Activated T-helper 1 cell treated with anti-CD3 and anti-CD28 coated beads, Interleukin-12 subunit alpha, Interleukin-12 subunit beta, Interleukin-2, Interleukin-4 antibody, amounts not matched to agents 30 ng/mL and 10 ng/mL and 1 ng/mL, durations not matched to agents 14 hours and 24 hours and 36 hours (primary cell): Measurements from ENCODE around the gene KIFC1. TPM values are rescaled to one million over a fixed set of nuclear protein-coding genes. Genes with fewer than 3 reads are reported as not detected.

Source experiments
- DNase-seq: peaks from one replicate; pipeline ENCODE4 v3.0.0; 2021; ENCODE audit warnings: low spot score
- H3K27ac Mint-ChIP-seq: one replicate; pipeline ENCODE4 v1.8.0; 2021; ENCODE audit warnings: mild to moderate bottlenecking, mixed read lengths
- H3K27me3 Mint-ChIP-seq: one replicate; pipeline ENCODE4 v1.8.0; 2022; ENCODE audit warnings: mild to moderate bottlenecking, moderate library complexity, mixed read lengths; ENCODE audit not compliant: insufficient read depth
- H3K36me3 Mint-ChIP-seq: one replicate; pipeline ENCODE4 v1.8.0; 2021; ENCODE audit warnings: low read depth, mixed read lengths
- H3K4me1 Mint-ChIP-seq: one replicate; pipeline ENCODE4 v1.8.0; 2021; ENCODE audit warnings: low read depth, mixed read lengths
- H3K4me3 Mint-ChIP-seq: one replicate; pipeline ENCODE4 v1.8.0; 2021; ENCODE audit warnings: mild to moderate bottlenecking, moderate library complexity, mixed read lengths
- H3K9me3 Mint-ChIP-seq: one replicate; pipeline ENCODE4 v1.8.0; 2021; ENCODE audit warnings: mixed read lengths
- intact Hi-C: fragments of 100-400 bp; cut with micrococcal nuclease; formaldehyde crosslinking; loops from one replicate; pipeline ENCODE4 v1.15.1; 2024
- total RNA-seq: library from RNA; stranded (reverse); gene quantifications from 2 replicates; pipeline ENCODE4 v1.2.3, GENCODE V29; 2022

The KIFC1 gene
- total RNA-seq, 1 donor from 2014 or later: 59.6 TPM

GRCh38 chr6:33417128-33417902 is 25.7 kb downstream of the KIFC1 start:
- DNase-seq: no peak

GRCh38 chr6:33417903-33418689 is 26.5 kb downstream of the KIFC1 start, which contains the start of gene CUTA:
TSS of gene CUTA (minus strand) at chr6:33418107. CDS start at chr6:33418000, 107 bp downstream.
- Mint-ChIP-seq H3K4me3 (peak within 1 kb of the TSS; percentile 95), H3K27ac (peak within 1 kb of the TSS; percentile 96), H3K27me3 (no peaks in the 10 kb centered on the region), H3K9me3 (no peaks in the 10 kb centered on the region), H3K36me3 (peaks cover 29% of the 10 kb centered on the region), H3K4me1 (peaks cover 70% of the 10 kb centered on the region)
- intact Hi-C loops: loop anchor here (1.0 to 10.0 kb wide), 12 partner anchors 8 to 1797 kb away; partner anchors contain the start of genes AGPAT1, BRD2, KIFC1 and LEMD2
- peak; percentile 98 for DNase-seq

More at GRCh38 chr6:33417128-33417902, 25.7 kb downstream of the KIFC1 start:
- Mint-ChIP-seq H3K27me3 (no peaks in the 10 kb centered on the region), H3K36me3 (peaks cover 29% of the 10 kb centered on the region), H3K9me3 (no peaks in the 10 kb centered on the region), H3K4me3 (peak overlapping the region; percentile 95), H3K27ac (peak overlapping the region; percentile 96), H3K4me1 (peaks cover 73% of the 10 kb centered on the region)
- intact Hi-C loops: loop anchor here (2.0 to 10.0 kb wide), 5 partner anchors 13 to 1243 kb away; partner anchors contain the start of genes AGPAT1, BRD2, LEMD2 and PSMB8

GRCh38 chr6:33418690-33419291 is 27.2 kb downstream of the KIFC1 start:
- H3K27me3 Mint-ChIP-seq: no peaks in the 10 kb centered on the region
- H3K36me3 Mint-ChIP-seq: peaks cover 31% of the 10 kb centered on the region
- H3K4me3 Mint-ChIP-seq: peak overlapping the region; percentile 95
- peaks cover 70% of the 10 kb centered on the region for H3K4me1 Mint-ChIP-seq
- intact Hi-C loops: loop anchor here (1.0 to 10.0 kb wide), 10 partner anchors 8 to 1798 kb away; partner anchors contain the start of genes AGPAT1, KIFC1, LEMD2 and PRRC2A
- peak; percentile 71 for DNase-seq
- no peaks in the 10 kb centered on the region for H3K9me3 Mint-ChIP-seq
- H3K27ac Mint-ChIP-seq: peak overlapping the region; percentile 96

GRCh38 chr6:33419580-33420490 is 28.2 kb downstream of the KIFC1 start, which contains the start of gene SYNGAP1:
TSS of gene SYNGAP1 (plus strand) at chr6:33420065. CDS start at chr6:33420265, 200 bp downstream.
- no peaks in the 10 kb centered on the region for H3K27me3 Mint-ChIP-seq
- peak within 1 kb of the TSS; percentile 96 for H3K27ac Mint-ChIP-seq
- H3K36me3 Mint-ChIP-seq: peaks cover 30% of the 10 kb centered on the region
- no peaks in the 10 kb centered on the region for H3K9me3 Mint-ChIP-seq
- no peak for DNase-seq
- intact Hi-C loops: loop anchor here (2.0 to 10.0 kb wide), 6 partner anchors 151 to 1799 kb away; partner anchors contain the start of genes AGPAT1, LEMD2, PRRC2A and PSMB8
- peak within 1 kb of the TSS; percentile 95 for H3K4me3 Mint-ChIP-seq
- H3K4me1 Mint-ChIP-seq: peaks cover 72% of the 10 kb centered on the region

GRCh38 chr6:33420491-33421343 is 29.1 kb downstream of the KIFC1 start:
- Mint-ChIP-seq H3K4me3 (peak overlapping the region; percentile 76), H3K27me3 (no peaks in the 10 kb centered on the region), H3K36me3 (peaks cover 25% of the 10 kb centered on the region), H3K4me1 (peaks cover 73% of the 10 kb centered on the region), H3K27ac (peak overlapping the region; percentile 57), H3K9me3 (no peaks in the 10 kb centered on the region)
- DNase-seq: no peak
- intact Hi-C loops: no loop called here

- Mint-ChIP-seq H3K4me3 (peak overlapping the region; percentile 76), H3K9me3 (no peaks in the 10 kb centered on the region), H3K4me1 (peaks cover 71% of the 10 kb centered on the region), H3K27me3 (no peaks in the 10 kb centered on the region), H3K27ac (peak overlapping the region; percentile 57), H3K36me3 (peaks cover 22% of the 10 kb centered on the region)
- DNase-seq: no peak
- intact Hi-C loops: no loop called here
These were observed 29.7 kb downstream of the KIFC1 start for GRCh38 chr6:33421344-33421643.

GRCh38 chr6:33423777-33424176 is 32.2 kb downstream of the KIFC1 start:
- no peak for DNase-seq
- Mint-ChIP-seq H3K4me3 (peak overlapping the region; percentile 89), H3K4me1 (peaks cover 68% of the 10 kb centered on the region), H3K27ac (peak overlapping the region; percentile 92), H3K9me3 (no peaks in the 10 kb centered on the region), H3K36me3 (peaks cover 17% of the 10 kb centered on the region), H3K27me3 (no peaks in the 10 kb centered on the region)
- intact Hi-C loops: loop anchor here (2.0 kb wide), 1 partner anchor 13 kb away; the partner anchor contains the start of gene PHF1

GRCh38 chr6:33424855-33425667 is 33.4 kb downstream of the KIFC1 start:
- intact Hi-C loops: loop anchor here (2.0 to 5.0 kb wide), 3 partner anchors 14 to 197 kb away; partner anchors contain the start of genes ITPR3, PHF1, RPS18 and VPS52
- Mint-ChIP-seq H3K27ac (peak overlapping the region; percentile 92), H3K36me3 (peaks cover 17% of the 10 kb centered on the region), H3K9me3 (no peaks in the 10 kb centered on the region), H3K4me1 (peaks cover 70% of the 10 kb centered on the region), H3K27me3 (no peaks in the 10 kb centered on the region), H3K4me3 (peak overlapping the region; percentile 89)
- DNase-seq: no peak

- Mint-ChIP-seq H3K4me1 (peaks cover 77% of the 10 kb centered on the region), H3K36me3 (peaks cover 17% of the 10 kb centered on the region), H3K9me3 (no peaks in the 10 kb centered on the region), H3K27ac (peak overlapping the region; percentile 92), H3K27me3 (no peaks in the 10 kb centered on the region), H3K4me3 (peak overlapping the region; percentile 89)
- intact Hi-C loops: loop anchor here (1.0 to 5.0 kb wide), 7 partner anchors 8 to 196 kb away; partner anchors contain the start of genes CUTA, ITPR3, KIFC1 and PHF1
- DNase-seq: peak; percentile 72
These were observed 34.3 kb downstream of the KIFC1 start for GRCh38 chr6:33425668-33426577.
